Tibial nerve (tissue), 4 donors: ENCODE measurements around the gene ST3GAL2. TPM values are rescaled to one million over a fixed set of nuclear protein-coding genes. Genes with fewer than 3 reads are reported as not detected.

Experiments used
- DNase-seq, 2 donors: peaks; one replicate each; pipeline ENCODE4 v3.0.0-alpha.2; 2019; ENCODE audit warnings: low spot score in 2 of 2
- H3K27ac ChIP-seq, 4 donors: fragments of 200-600 bp; sonication (generic) in 3 of 4; one replicate each; pipeline ENCODE4 v1.5.1; 2017 to 2019; ENCODE audit warnings: mild to moderate bottlenecking in 1 of 4
- H3K27me3 ChIP-seq, 2 donors: fragments of 200-600 bp; sonication (generic) in 1 of 2; one replicate each; pipeline versions ENCODE4 v1.5.1 to v1.6.0; 2017 to 2019
- H3K36me3 ChIP-seq, 3 donors: fragments of 200-600 bp; sonication (generic); one replicate each; pipeline ENCODE4 v1.5.1; 2018 to 2019
- H3K4me1 ChIP-seq, 4 donors: fragments of 200-600 bp; sonication (generic) in 3 of 4; one replicate each; pipeline ENCODE4 v1.5.1; 2017 to 2019
- H3K4me3 ChIP-seq, 4 donors: fragments of 200-600 bp; sonication (generic) in 3 of 4; one replicate each; pipeline ENCODE4 v1.5.1; 2017 to 2019; ENCODE audit warnings: mild to moderate bottlenecking in 1 of 4, moderate library complexity in 1 of 4
- H3K9me3 ChIP-seq, 4 donors: fragments of 200-600 bp; sonication (generic) in 3 of 4; one replicate each; pipeline ENCODE4 v1.5.1; 2017 to 2019
- EP300 ChIP-seq, 2 donors: sonication (generic); formaldehyde crosslinking; IDR thresholded peaks; one replicate each; pipeline ENCODE4 v1.6.1; 2017; ENCODE audit warnings: antibody characterized with exemption in 2 of 2, mild to moderate bottlenecking in 1 of 2
- POLR2A ChIP-seq, 2 donors: fragments of 450-650 bp; IDR thresholded peaks; one replicate each; pipeline ENCODE4 v1.6.1; 2017; ENCODE audit warnings: antibody characterized with exemption in 2 of 2, mild to moderate bottlenecking in 2 of 2, moderate library complexity in 2 of 2
- WGBS, 2 donors: methylation state at CpG; one replicate each; pipeline ENCODE4 v1.1.5; 2018; 5-methylcytosine and 5-hydroxymethylcytosine counted together
- total RNA-seq, 4 donors: library from RNA; depleted of rRNA; stranded (reverse); fragments of >200 nt; gene quantifications; one replicate each; pipeline ENCODE4 v1.1.0, GENCODE V29; 2016
- TF ChIP-seq, protein P1 (sequence below), 5 experiments: fragments of 200-600 bp in 3 of 5; fragments of 450-650 bp in 2 of 5; sonication (generic) in 3 of 5; IDR thresholded peaks; one replicate each; pipeline ENCODE4 v1.5.1; 2016 to 2019; ENCODE audit warnings: antibody characterized with exemption in 5 of 5, mild to moderate bottlenecking in 3 of 5, moderate library complexity in 2 of 5

The ST3GAL2 gene
- total RNA-seq, 4 donors from 2014 or later: 18.6 to 32.4 (median 23.6) TPM

DNA sequence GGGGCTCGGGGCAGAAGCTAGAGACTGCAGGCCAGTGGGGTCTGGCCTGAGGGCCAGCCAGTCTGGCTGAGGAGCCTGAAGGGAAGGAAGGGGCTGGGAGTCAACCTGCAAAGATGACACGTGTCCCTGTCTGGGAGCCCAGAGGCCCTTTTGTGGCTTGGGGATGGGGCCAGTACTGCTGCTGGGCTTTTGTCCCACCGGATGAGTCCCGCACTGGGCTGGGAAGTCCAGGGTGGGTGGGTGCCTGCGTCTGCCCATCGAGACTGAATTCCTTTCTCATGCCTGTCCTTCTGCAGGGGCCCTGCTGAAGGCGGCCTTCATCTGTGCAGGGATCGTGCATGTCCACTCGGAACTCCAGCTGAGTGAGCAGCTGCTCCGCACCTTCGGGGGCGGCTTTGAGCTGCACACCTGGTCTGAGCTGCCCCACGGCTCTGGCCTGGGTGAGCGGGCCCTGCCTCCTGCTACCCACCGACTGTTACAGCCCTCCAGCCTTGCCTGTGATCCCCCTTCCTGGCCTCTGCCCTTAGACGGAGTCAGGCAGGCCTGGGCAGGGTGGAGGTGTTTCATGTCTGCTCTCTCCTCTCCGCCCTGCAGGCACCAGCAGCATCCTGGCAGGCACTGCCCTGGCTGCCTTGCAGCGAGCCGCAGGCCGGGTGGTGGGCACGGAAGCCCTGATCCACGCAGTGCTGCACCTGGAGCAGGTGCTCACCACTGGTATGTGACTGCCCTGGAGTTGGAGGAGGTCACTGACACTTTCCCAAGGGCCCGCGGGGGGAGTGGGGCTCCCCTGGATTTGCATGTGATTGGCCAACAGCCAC lies 36.4 kb upstream of the ST3GAL2 start:
- H3K36me3 ChIP-seq: peaks cover 0 to 97% (median 0%) of the 10 kb centered on the region in 3 donors

DNA sequence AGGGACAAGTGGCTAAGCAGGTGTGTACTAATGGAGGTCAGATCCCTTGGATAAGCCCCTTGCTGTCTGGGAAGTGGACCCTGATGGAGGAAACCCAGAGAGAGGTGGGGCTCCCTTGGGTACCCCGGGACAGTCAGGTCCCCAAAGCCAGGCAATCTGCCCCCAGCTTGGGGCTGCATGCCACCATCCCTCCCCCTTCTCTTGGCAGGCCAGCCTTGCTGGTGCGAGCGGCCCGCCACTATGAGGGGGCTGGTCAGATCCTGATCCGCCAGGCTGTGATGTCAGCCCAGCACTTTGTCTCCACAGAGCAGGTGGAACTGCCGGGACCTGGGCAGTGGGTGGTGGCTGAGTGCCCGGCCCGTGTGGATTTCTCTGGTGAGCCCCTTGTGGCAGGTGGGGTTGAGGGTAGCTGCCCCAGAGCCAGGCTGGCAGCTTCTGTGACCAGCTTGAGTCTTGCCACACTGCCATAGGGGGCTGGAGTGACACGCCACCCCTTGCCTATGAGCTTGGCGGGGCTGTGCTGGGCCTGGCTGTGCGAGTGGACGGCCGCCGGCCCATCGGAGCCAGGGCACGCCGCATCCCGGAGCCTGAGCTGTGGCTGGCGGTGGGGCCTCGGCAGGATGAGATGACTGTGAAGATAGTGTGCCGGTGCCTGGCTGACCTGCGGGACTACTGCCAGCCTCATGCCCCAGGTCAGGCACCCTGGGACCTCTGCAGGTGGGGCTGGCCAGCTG lies 35.6 kb upstream of the ST3GAL2 start:
- DNase-seq: no peak
- Histone ChIP-seq H3K36me3 (peaks cover 0 to 97% (median 0%) of the 10 kb centered on the region in 3 donors), H3K9me3 (no peaks in the 10 kb centered on the region), H3K27ac (no peak overlapping the region), H3K27me3 (no peaks in the 10 kb centered on the region), H3K4me3 (no peak overlapping the region), H3K4me1 (peaks cover 0 to 3% (median 0%) of the 10 kb centered on the region in 4 donors)
- TF ChIP-seq, protein P1, sequence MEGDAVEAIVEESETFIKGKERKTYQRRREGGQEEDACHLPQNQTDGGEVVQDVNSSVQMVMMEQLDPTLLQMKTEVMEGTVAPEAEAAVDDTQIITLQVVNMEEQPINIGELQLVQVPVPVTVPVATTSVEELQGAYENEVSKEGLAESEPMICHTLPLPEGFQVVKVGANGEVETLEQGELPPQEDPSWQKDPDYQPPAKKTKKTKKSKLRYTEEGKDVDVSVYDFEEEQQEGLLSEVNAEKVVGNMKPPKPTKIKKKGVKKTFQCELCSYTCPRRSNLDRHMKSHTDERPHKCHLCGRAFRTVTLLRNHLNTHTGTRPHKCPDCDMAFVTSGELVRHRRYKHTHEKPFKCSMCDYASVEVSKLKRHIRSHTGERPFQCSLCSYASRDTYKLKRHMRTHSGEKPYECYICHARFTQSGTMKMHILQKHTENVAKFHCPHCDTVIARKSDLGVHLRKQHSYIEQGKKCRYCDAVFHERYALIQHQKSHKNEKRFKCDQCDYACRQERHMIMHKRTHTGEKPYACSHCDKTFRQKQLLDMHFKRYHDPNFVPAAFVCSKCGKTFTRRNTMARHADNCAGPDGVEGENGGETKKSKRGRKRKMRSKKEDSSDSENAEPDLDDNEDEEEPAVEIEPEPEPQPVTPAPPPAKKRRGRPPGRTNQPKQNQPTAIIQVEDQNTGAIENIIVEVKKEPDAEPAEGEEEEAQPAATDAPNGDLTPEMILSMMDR (IDR thresholded peaks at IDR 0.05): no peak
- no peak for TF ChIP-seq EP300 (IDR thresholded peaks at IDR 0.05)
- 90 to 94% methylated on average over 19 to 22 of the region's 22 CpGs for WGBS, 2 donors

More for the DNA sequence above, 36.4 kb upstream of the ST3GAL2 start:
- DNase-seq: no peak
- WGBS, 2 donors: 76 to 77% methylated on average over 14 to 24 of the region's 24 CpGs
- Histone ChIP-seq H3K4me1 (peaks cover 0 to 3% (median 0%) of the 10 kb centered on the region in 4 donors), H3K4me3 (no peak overlapping the region), H3K9me3 (no peaks in the 10 kb centered on the region), H3K27me3 (no peaks in the 10 kb centered on the region), H3K27ac (no peak overlapping the region)
- TF ChIP-seq, protein P1 (IDR thresholded peaks at IDR 0.05): no peak
- no peak for TF ChIP-seq POLR2A (IDR thresholded peaks at IDR 0.05)
- no peak for TF ChIP-seq EP300 (IDR thresholded peaks at IDR 0.05)

DNA sequence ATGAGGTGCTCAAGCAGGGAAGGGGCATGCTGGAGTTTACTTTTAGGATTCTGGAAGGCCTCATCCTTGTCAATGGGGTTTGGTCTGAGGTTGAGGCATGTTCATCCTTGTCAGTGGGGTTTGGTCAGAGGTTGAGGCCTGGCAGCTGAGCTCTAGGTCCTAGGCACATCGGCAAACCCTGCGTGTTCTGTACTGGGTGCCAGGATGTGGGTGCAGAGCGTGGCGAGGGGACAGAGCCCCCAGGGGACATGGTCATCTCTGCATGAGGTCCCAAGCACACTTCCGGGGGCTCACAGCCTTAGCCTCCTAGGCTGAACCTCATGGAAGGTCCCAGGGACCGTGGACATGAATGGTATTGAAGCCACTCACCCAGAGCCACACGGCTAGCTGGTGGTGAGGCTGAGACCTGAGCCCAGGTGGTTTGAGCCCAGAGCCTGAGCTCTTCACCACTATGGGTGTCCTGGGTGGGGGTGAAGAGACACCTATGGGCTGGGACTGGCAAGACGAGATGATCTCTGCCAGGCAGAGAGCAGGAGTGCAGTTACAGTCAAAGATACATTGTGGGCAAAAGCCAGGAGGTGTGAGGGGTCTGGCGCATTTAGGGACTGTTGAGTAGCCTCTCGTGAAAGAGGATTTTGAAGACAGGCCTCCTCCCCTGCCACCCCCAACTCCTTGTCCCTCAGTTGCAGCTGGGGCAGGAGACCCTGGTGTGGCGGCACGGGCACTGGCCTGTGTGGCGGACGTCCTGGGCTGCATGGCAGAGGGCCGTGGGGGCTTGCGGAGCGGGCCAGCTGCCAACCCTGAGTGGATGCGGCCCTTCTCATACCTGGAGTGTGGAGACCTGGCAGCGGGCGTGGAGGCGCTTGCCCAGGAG lies 34.8 kb upstream of the ST3GAL2 start:
- WGBS, 2 donors: 89 to 91% methylated on average over 21 of the region's 21 CpGs
- H3K27ac ChIP-seq: no peak overlapping the region
- peaks cover 0 to 97% (median 0%) of the 10 kb centered on the region in 3 donors for H3K36me3 ChIP-seq
- DNase-seq: no peak
- H3K4me1 ChIP-seq: no peaks in the 10 kb centered on the region
- TF ChIP-seq POLR2A (IDR thresholded peaks at IDR 0.05) (no peak), EP300 (IDR thresholded peaks at IDR 0.05) (no peak)
- TF ChIP-seq, protein P1 (IDR thresholded peaks at IDR 0.05): no peak
- H3K4me3 ChIP-seq: no peak overlapping the region
- no peaks in the 10 kb centered on the region for H3K9me3 ChIP-seq
- no peaks in the 10 kb centered on the region for H3K27me3 ChIP-seq

DNA sequence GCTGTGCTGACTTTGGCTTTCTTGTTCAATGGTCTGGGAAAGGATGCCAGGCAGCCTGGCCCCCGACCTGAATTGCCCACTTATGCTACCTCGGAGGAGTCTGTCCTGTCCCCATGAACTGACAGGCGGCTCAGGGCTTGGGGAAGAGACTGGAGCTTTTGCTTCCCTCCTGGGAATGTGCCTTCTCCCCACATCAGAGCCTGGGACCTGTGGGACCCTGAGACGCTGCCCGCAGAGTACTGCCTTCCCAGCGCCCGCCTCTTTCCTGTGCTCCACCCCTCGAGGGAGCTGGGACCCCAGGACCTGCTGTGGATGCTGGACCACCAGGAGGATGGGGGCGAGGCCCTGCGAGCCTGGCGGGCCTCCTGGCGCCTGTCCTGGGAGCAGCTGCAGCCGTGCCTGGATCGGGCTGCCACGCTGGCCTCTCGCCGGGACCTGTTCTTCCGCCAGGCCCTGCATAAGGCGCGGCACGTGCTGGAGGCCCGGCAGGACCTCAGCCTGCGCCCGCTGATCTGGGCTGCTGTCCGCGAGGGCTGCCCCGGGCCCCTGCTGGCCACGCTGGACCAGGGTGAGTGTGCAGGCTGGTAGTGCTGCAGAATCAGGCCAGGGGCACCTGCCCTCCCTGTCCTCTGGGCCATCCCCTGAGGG lies 34.0 kb upstream of the ST3GAL2 start:
- H3K27ac ChIP-seq: no peak overlapping the region
- no peaks in the 10 kb centered on the region for H3K9me3 ChIP-seq
- H3K4me3 ChIP-seq: no peak overlapping the region
- 83 to 91% methylated on average over 11 to 18 of the region's 28 CpGs for WGBS, 2 donors
- H3K27me3 ChIP-seq: no peaks in the 10 kb centered on the region
- H3K36me3 ChIP-seq: peaks cover 0 to 96% (median 0%) of the 10 kb centered on the region in 3 donors
- H3K4me1 ChIP-seq: no peaks in the 10 kb centered on the region
- no peak for DNase-seq
- TF ChIP-seq POLR2A (IDR thresholded peaks at IDR 0.05) (no peak), EP300 (IDR thresholded peaks at IDR 0.05) (no peak)
- TF ChIP-seq, protein P1 (IDR thresholded peaks at IDR 0.05): no peak
